ENCODE results near the gene HOXA10. TPM values are rescaled to one million over a fixed set of nuclear protein-coding genes. Genes with fewer than 3 reads are reported as not detected.
A peak's percentile ranks its signal among the peaks of the same experiment; 100 is the strongest.

The HOXA10 gene
- total RNA-seq, 3 donors from 2014 or later = 25.0 to 56.9 (median 25.8) TPM

- TF ChIP-seq CTCF (IDR thresholded peaks at IDR 0.05) = no peak
- intact Hi-C loops (cut with DNase I, micrococcal nuclease) = no loop called here
- no peaks in the 10 kb centered on the region for H3K36me3 ChIP-seq (ENCODE audit: low read depth)
- H3K9me3 ChIP-seq = no peaks in the 10 kb centered on the region
- DNase-seq (peak in 2 of 3 donors; percentile 50 to 59), ATAC-seq (no peak)
- H3K4me3 ChIP-seq = peak overlapping the region; percentile 13
- peaks cover 49% of the 10 kb centered on the region for H3K4me1 ChIP-seq (ENCODE audit: low read depth)
These were observed 13.6 kb upstream of the HOXA10 start for GRCh38 chr7:27187475-27188385.

GRCh38 chr7:27186668-27187474 lies 12.8 kb upstream of the HOXA10 start:
- DNase-seq (peak in 2 of 3 donors; percentile 33), ATAC-seq (no peak)
- Histone ChIP-seq H3K9me3 (no peaks in the 10 kb centered on the region), H3K4me3 (no peak overlapping the region), H3K4me1 (ENCODE audit: low read depth) (peaks cover 55% of the 10 kb centered on the region), H3K36me3 (ENCODE audit: low read depth) (no peaks in the 10 kb centered on the region)
- intact Hi-C loops (cut with DNase I, micrococcal nuclease) = no loop called here
- TF ChIP-seq CTCF (IDR thresholded peaks at IDR 0.05) = no peak

- DNase-seq (peak in 2 of 3 donors; percentile 54 to 56), ATAC-seq (peak; percentile 0)
- Histone ChIP-seq H3K4me3 (peak overlapping the region; percentile 26), H3K9me3 (no peaks in the 10 kb centered on the region), H3K36me3 (ENCODE audit: low read depth) (no peaks in the 10 kb centered on the region), H3K4me1 (ENCODE audit: low read depth) (peaks cover 49% of the 10 kb centered on the region)
- no peak for TF ChIP-seq CTCF (IDR thresholded peaks at IDR 0.05)
- intact Hi-C loops (cut with DNase I, micrococcal nuclease) = no loop called here
These were observed 11.9 kb upstream of the HOXA10 start for GRCh38 chr7:27185854-27186667.

GRCh38 chr7:27185013-27185853 lies 11.1 kb upstream of the HOXA10 start, which contains the start of gene HOXA11:
Gene HOXA11, minus strand, starts transcription at chr7:27185232. Its CDS starts 88 bp downstream, at chr7:27185144.
- H3K4me3 ChIP-seq = peak within 1 kb of the TSS; percentile 50
- no peak for TF ChIP-seq CTCF (IDR thresholded peaks at IDR 0.05)
- intact Hi-C loops (cut with DNase I, micrococcal nuclease) = no loop called here
- ATAC-seq (peak; percentile 63), DNase-seq (peak; percentile 69 to 89 (median 78))
- H3K36me3 ChIP-seq (ENCODE audit: low read depth) = no peaks in the 10 kb centered on the region
- peaks cover 45% of the 10 kb centered on the region for H3K4me1 ChIP-seq (ENCODE audit: low read depth)
- no peaks in the 10 kb centered on the region for H3K9me3 ChIP-seq

Data from mucosa of descending colon (tissue), 3 donors.